Prostate gland (tissue), 2 donors: ENCODE data around the gene EVC2. TPM values are rescaled to one million over a fixed set of nuclear protein-coding genes. Genes with fewer than 3 reads are reported as not detected.

Experiments
- DNase-seq: peaks from one replicate; pipeline ENCODE4 v3.0.0-alpha.2; 2019; ENCODE audit warnings: low spot score
- H3K27ac ChIP-seq, 2 donors: fragments of 200-600 bp; sonication (generic); 2 replicates each; pipeline ENCODE4 v1.5.1; 2017 to 2019
- H3K27me3 ChIP-seq: fragments of 200-600 bp; sonication (generic); replicated peaks from 2 replicates; pipeline ENCODE4 v1.5.1; 2019; ENCODE audit not compliant: insufficient read depth
- H3K36me3 ChIP-seq, 2 donors: fragments of 200-600 bp; sonication (generic); 1 replicate in 1 of 2; 2 replicates in 1 of 2; pipeline versions ENCODE4 v1.5.1 to v1.8.1; 2017 to 2019
- H3K4me1 ChIP-seq: fragments of 200-600 bp; sonication (generic); replicated peaks from 2 replicates; pipeline ENCODE4 v1.5.1; 2019
- H3K4me3 ChIP-seq, 2 donors: fragments of 200-600 bp; sonication (generic); 2 replicates each; pipeline ENCODE4 v1.5.1; 2017 to 2019
- H3K9me3 ChIP-seq: fragments of 200-600 bp; sonication (generic); 2 replicates; pipeline ENCODE4 v1.5.1; 2017
- CTCF ChIP-seq, 4 experiments: fragments of 200-600 bp in 2 of 4; fragments of 450-650 bp in 2 of 4; sonication (generic) in 2 of 4; IDR thresholded peaks; 1 replicate in 3 of 4; 2 replicates in 1 of 4; pipeline ENCODE4 v1.5.1; 2016 to 2019; ENCODE audit warnings: antibody characterized with exemption in 4 of 4, mild to moderate bottlenecking in 2 of 4, moderate library complexity in 2 of 4
- POLR2A ChIP-seq: fragments of 450-650 bp; IDR thresholded peaks from one replicate; pipeline ENCODE4 v1.6.1; 2016; ENCODE audit warnings: antibody characterized with exemption, mild to moderate bottlenecking
- POLR2AphosphoS5 ChIP-seq: sonication (generic); formaldehyde crosslinking; IDR thresholded peaks from one replicate; pipeline ENCODE4 v1.6.1; 2017; ENCODE audit warnings: antibody characterized with exemption
- WGBS: methylation state at CpG from one replicate; pipeline ENCODE4 v1.1.5; 2018; 5-methylcytosine and 5-hydroxymethylcytosine counted together
- intact Hi-C: fragments of 100-400 bp; cut with DNase I; formaldehyde crosslinking; loops from one replicate; pipeline ENCODE4 v1.14.2; 2022
- total RNA-seq, 2 donors: library from RNA; depleted of rRNA; stranded (reverse); fragments of >200 nt; gene quantifications; one replicate each; pipeline ENCODE4 v1.1.0, GENCODE V29; 2016

EVC2 gene
- total RNA-seq, 2 donors from 2014 or later, result 7.6 to 11.0 TPM

GRCh38 chr4:5721923-5722322 lies 13.6 kb upstream of the EVC2 start:
- H3K4me1 ChIP-seq, result no peaks in the 10 kb centered on the region
- no peak for TF ChIP-seq CTCF (IDR thresholded peaks at IDR 0.05)
- TF ChIP-seq POLR2AphosphoS5, result no peak
- TF ChIP-seq POLR2A, result no peak
- H3K36me3 ChIP-seq, result no peaks in the 10 kb centered on the region
- no peak overlapping the region for H3K4me3 ChIP-seq
- H3K9me3 ChIP-seq, result no peaks in the 10 kb centered on the region
- intact Hi-C loops, result no loop called here
- no peak overlapping the region for H3K27ac ChIP-seq
- DNase-seq, result no peak
- 60% methylated on average over 5 of the region's 5 CpGs for WGBS
- no peaks in the 10 kb centered on the region for H3K27me3 ChIP-seq

GRCh38 chr4:5720980-5721379 lies 12.6 kb upstream of the EVC2 start:
- no peaks in the 10 kb centered on the region for H3K4me1 ChIP-seq
- no peaks in the 10 kb centered on the region for H3K9me3 ChIP-seq
- no peaks in the 10 kb centered on the region for H3K36me3 ChIP-seq
- H3K27me3 ChIP-seq, result no peaks in the 10 kb centered on the region
- intact Hi-C loops, result no loop called here
- WGBS, result 86% methylated on average over 3 of the region's 3 CpGs
- DNase-seq, result no peak
- H3K4me3 ChIP-seq, result no peak overlapping the region
- no peak overlapping the region for H3K27ac ChIP-seq
- TF ChIP-seq POLR2A, result no peak
- TF ChIP-seq CTCF (IDR thresholded peaks at IDR 0.05), result no peak
- no peak for TF ChIP-seq POLR2AphosphoS5

- H3K27ac ChIP-seq, result no peak overlapping the region
- H3K36me3 ChIP-seq, result no peaks in the 10 kb centered on the region
- no peaks in the 10 kb centered on the region for H3K9me3 ChIP-seq
- H3K4me3 ChIP-seq, result no peak overlapping the region
- WGBS, result 84% methylated on average over 16 of the region's 16 CpGs
- intact Hi-C loops, result no loop called here
- H3K4me1 ChIP-seq, result no peaks in the 10 kb centered on the region
- no peaks in the 10 kb centered on the region for H3K27me3 ChIP-seq
- TF ChIP-seq POLR2AphosphoS5, result no peak
- no peak for TF ChIP-seq POLR2A
- no peak for TF ChIP-seq CTCF (IDR thresholded peaks at IDR 0.05)
- DNase-seq, result no peak
Observed at GRCh38 chr4:5720157-5720850, 11.9 kb upstream of the EVC2 start.

- H3K4me3 ChIP-seq, result no peak overlapping the region
- intact Hi-C loops, result no loop called here
- H3K36me3 ChIP-seq, result no peaks in the 10 kb centered on the region
- no peaks in the 10 kb centered on the region for H3K27me3 ChIP-seq
- WGBS, result 74% methylated on average over 7 of the region's 7 CpGs
- no peak for DNase-seq
- no peaks in the 10 kb centered on the region for H3K9me3 ChIP-seq
- no peaks in the 10 kb centered on the region for H3K4me1 ChIP-seq
- no peak for TF ChIP-seq CTCF (IDR thresholded peaks at IDR 0.05)
- no peak for TF ChIP-seq POLR2A
- no peak for TF ChIP-seq POLR2AphosphoS5
- H3K27ac ChIP-seq, result no peak overlapping the region
Observed at GRCh38 chr4:5719350-5720055, 11.1 kb upstream of the EVC2 start.

- H3K9me3 ChIP-seq, result no peaks in the 10 kb centered on the region
- intact Hi-C loops, result no loop called here
- H3K4me3 ChIP-seq, result no peak overlapping the region
- no peaks in the 10 kb centered on the region for H3K4me1 ChIP-seq
- no peak overlapping the region for H3K27ac ChIP-seq
- 64% methylated on average over 4 of the region's 4 CpGs for WGBS
- DNase-seq, result no peak
- no peaks in the 10 kb centered on the region for H3K27me3 ChIP-seq
- no peak for TF ChIP-seq CTCF (IDR thresholded peaks at IDR 0.05)
- TF ChIP-seq POLR2A, result no peak
- no peak for TF ChIP-seq POLR2AphosphoS5
- no peaks in the 10 kb centered on the region for H3K36me3 ChIP-seq
Observed at GRCh38 chr4:5718411-5718810, 10.1 kb upstream of the EVC2 start.
